Astrocyte (in vitro differentiated cells and primary cell): ENCODE data around the gene PHLPP2. TPM values are rescaled to one million over a fixed set of nuclear protein-coding genes. Genes with fewer than 3 reads are reported as not detected.
"Not testable (repeated sequence)": the region's sequence is repeated elsewhere in the genome, so short reads cannot be mapped to it uniquely, and the experiment has no call there.

Experiments
- DNase-seq: peaks from one replicate; pipeline ENCODE4 v3.0.0-alpha.2; 2010; ENCODE audit warnings: low read depth
- FAIRE-seq: peaks from 2 replicates; lab custom pipeline; 2011; peaks lifted over from hg19 to GRCh38; lab: Jason Lieb, UNC
- H2AFZ ChIP-seq: 2 replicates; pipeline ENCODE4 v1.6.0; 2012; ENCODE audit warnings: low read depth, low read length, inconsistent platforms
- H3K27ac ChIP-seq: 2 replicates; pipeline ENCODE4 v1.5.1; 2011; ENCODE audit warnings: low read depth, low read length, inconsistent platforms
- H3K27me3 ChIP-seq: 2 replicates; pipeline ENCODE4 v1.6.0; 2011; ENCODE audit warnings: low read length, inconsistent platforms; ENCODE audit not compliant: insufficient read depth
- H3K36me3 ChIP-seq: 2 replicates; pipeline ENCODE4 v1.5.1; 2011; ENCODE audit warnings: low read length, inconsistent platforms; ENCODE audit not compliant: insufficient read depth
- H3K4me1 ChIP-seq: 2 replicates; pipeline ENCODE4 v1.5.1; 2011; ENCODE audit warnings: low read length, inconsistent platforms; ENCODE audit not compliant: insufficient read depth
- H3K4me2 ChIP-seq: 2 replicates; pipeline ENCODE4 v1.6.0; 2012; ENCODE audit warnings: low read length, inconsistent platforms
- H3K4me3 ChIP-seq: 2 replicates; pipeline ENCODE4 v1.5.1; 2011; ENCODE audit warnings: low read depth, mild to moderate bottlenecking, low read length, inconsistent platforms; ENCODE audit not compliant: insufficient read depth
- H3K79me2 ChIP-seq: 2 replicates; pipeline ENCODE4 v1.6.0; 2012; ENCODE audit warnings: mild to moderate bottlenecking, low read length, inconsistent platforms; ENCODE audit not compliant: insufficient read depth
- H3K9ac ChIP-seq: 2 replicates; pipeline ENCODE4 v1.6.0; 2012; ENCODE audit warnings: mild to moderate bottlenecking, low read length, inconsistent platforms
- H3K9me3 ChIP-seq: 2 replicates; pipeline ENCODE4 v1.5.1; 2012; ENCODE audit warnings: low read depth, mild to moderate bottlenecking, low read length, inconsistent platforms; ENCODE audit not compliant: insufficient read depth
- H4K20me1 ChIP-seq: 2 replicates; pipeline ENCODE4 v1.6.0; 2012; ENCODE audit warnings: low read length, inconsistent platforms; ENCODE audit not compliant: insufficient read depth
- H3K27ac Mint-ChIP-seq: one replicate; pipeline ENCODE4 v1.8.0; 2021; ENCODE audit warnings: mild to moderate bottlenecking, mixed read lengths; ENCODE audit not compliant: unreplicated experiment
- H3K27me3 Mint-ChIP-seq: one replicate; pipeline ENCODE4 v1.8.0; 2021; ENCODE audit warnings: low read depth, mixed read lengths; ENCODE audit not compliant: unreplicated experiment
- H3K36me3 Mint-ChIP-seq: one replicate; pipeline ENCODE4 v1.8.0; 2021; ENCODE audit warnings: low read depth, mixed read lengths; ENCODE audit not compliant: unreplicated experiment
- H3K4me1 Mint-ChIP-seq: one replicate; pipeline ENCODE4 v1.8.0; 2021; ENCODE audit warnings: low read depth, mixed read lengths; ENCODE audit not compliant: unreplicated experiment
- H3K4me3 Mint-ChIP-seq: one replicate; pipeline ENCODE4 v1.8.0; 2021; ENCODE audit warnings: mild to moderate bottlenecking, moderate library complexity, mixed read lengths; ENCODE audit not compliant: unreplicated experiment
- H3K9me3 Mint-ChIP-seq: one replicate; pipeline ENCODE4 v1.8.0; 2021; ENCODE audit warnings: mild to moderate bottlenecking, mixed read lengths; ENCODE audit not compliant: unreplicated experiment
- EZH2 ChIP-seq: IDR thresholded peaks from 2 replicates; pipeline ENCODE4 v1.6.1; 2012; ENCODE audit warnings: mild to moderate bottlenecking, low read length, inconsistent platforms; ENCODE audit not compliant: insufficient read depth
- total RNA-seq: library from RNA; stranded (reverse); gene quantifications from 2 replicates; pipeline ENCODE4 v1.2.1, GENCODE V29; 2021
- TF ChIP-seq, protein P1 (sequence below): IDR thresholded peaks from 2 replicates; pipeline ENCODE4 v1.5.1; 2011; ENCODE audit warnings: low read depth, mild to moderate bottlenecking, inconsistent platforms, low read length, moderate library complexity; ENCODE audit not compliant: insufficient read depth

PHLPP2 gene
- total RNA-seq, 1 donor from 2014 or later: 5.4 TPM

DNA sequence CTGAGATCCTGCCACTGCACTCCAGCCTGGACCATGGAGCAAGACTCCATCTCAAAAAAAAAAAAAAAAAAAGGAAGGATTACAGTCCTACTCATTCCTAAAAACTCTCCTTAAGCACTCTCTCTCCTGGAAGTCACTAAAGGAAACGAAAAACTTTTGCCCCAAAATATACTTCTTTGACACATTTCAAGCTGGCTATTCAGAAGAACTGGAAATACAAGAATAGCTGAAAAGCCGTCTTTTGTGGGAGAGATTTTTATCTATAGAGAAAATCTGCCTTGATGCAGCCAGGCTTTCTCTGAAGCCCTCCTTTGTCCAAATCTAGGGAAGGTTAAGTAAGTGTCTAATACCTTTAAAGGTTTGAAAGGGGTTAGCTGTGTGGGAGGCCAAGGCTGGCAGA, 115.4 kb downstream of the PHLPP2 start:
- DNase-seq: no peak
- Histone ChIP-seq H3K9ac (no peak overlapping the region), H3K79me2 (no peaks in the 10 kb centered on the region), H3K4me3 (no peak overlapping the region), H3K27me3 (peaks cover 2% of the 10 kb centered on the region), H3K27ac (no peak overlapping the region), H4K20me1 (no peaks in the 10 kb centered on the region), H3K9me3 (no peaks in the 10 kb centered on the region), H3K36me3 (no peaks in the 10 kb centered on the region), H3K4me1 (peaks cover 3% of the 10 kb centered on the region), H2AFZ (no peak overlapping the region), H3K4me2 (no peak overlapping the region)
- Mint-ChIP-seq H3K27ac (no peak overlapping the region), H3K36me3 (no peaks in the 10 kb centered on the region), H3K9me3 (no peaks in the 10 kb centered on the region), H3K4me1 (peaks cover 14% of the 10 kb centered on the region), H3K4me3 (no peak overlapping the region), H3K27me3 (peaks cover under 1% of the 10 kb centered on the region)
- FAIRE-seq: no peak
- TF ChIP-seq, protein P1, sequence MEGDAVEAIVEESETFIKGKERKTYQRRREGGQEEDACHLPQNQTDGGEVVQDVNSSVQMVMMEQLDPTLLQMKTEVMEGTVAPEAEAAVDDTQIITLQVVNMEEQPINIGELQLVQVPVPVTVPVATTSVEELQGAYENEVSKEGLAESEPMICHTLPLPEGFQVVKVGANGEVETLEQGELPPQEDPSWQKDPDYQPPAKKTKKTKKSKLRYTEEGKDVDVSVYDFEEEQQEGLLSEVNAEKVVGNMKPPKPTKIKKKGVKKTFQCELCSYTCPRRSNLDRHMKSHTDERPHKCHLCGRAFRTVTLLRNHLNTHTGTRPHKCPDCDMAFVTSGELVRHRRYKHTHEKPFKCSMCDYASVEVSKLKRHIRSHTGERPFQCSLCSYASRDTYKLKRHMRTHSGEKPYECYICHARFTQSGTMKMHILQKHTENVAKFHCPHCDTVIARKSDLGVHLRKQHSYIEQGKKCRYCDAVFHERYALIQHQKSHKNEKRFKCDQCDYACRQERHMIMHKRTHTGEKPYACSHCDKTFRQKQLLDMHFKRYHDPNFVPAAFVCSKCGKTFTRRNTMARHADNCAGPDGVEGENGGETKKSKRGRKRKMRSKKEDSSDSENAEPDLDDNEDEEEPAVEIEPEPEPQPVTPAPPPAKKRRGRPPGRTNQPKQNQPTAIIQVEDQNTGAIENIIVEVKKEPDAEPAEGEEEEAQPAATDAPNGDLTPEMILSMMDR: no peak
- TF ChIP-seq EZH2: no peak

DNA sequence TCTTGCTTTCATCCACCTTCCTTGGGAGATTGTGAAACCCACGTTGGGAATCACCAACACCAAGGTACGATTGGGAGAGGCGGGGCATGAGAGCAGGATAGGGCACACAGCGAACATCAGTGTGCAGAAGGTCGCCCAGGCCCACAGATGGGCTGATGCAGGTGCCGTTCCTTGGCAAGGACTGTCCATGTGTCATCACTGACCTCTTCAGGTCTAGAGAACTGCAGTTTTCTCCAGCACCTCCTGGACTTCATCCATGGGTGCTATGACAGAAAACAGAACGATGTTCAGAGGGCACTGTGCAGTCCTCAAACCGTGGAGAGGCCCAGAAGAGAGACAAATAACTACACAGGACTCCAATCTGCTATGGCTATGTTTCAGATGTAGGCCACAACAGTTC, 123.7 kb downstream of the PHLPP2 start:
- Histone ChIP-seq H3K4me1 (no peaks in the 10 kb centered on the region), H3K27ac (no peak overlapping the region), H3K9ac (no peak overlapping the region), H3K4me2 (no peak overlapping the region), H3K36me3 (no peaks in the 10 kb centered on the region), H3K79me2 (no peaks in the 10 kb centered on the region), H3K9me3 (no peaks in the 10 kb centered on the region), H2AFZ (no peak overlapping the region), H4K20me1 (no peaks in the 10 kb centered on the region), H3K4me3 (no peak overlapping the region), H3K27me3 (no peaks in the 10 kb centered on the region)
- H3K27ac Mint-ChIP-seq: peak overlapping the region; percentile 41
- no peak overlapping the region for H3K4me3 Mint-ChIP-seq
- H3K4me1 Mint-ChIP-seq: peaks cover 2% of the 10 kb centered on the region
- no peaks in the 10 kb centered on the region for H3K36me3 Mint-ChIP-seq
- no peak for FAIRE-seq
- no peak for DNase-seq
- peaks cover 9% of the 10 kb centered on the region for H3K27me3 Mint-ChIP-seq
- no peaks in the 10 kb centered on the region for H3K9me3 Mint-ChIP-seq
- no peak for TF ChIP-seq EZH2
- TF ChIP-seq, protein P1: no peak

DNA sequence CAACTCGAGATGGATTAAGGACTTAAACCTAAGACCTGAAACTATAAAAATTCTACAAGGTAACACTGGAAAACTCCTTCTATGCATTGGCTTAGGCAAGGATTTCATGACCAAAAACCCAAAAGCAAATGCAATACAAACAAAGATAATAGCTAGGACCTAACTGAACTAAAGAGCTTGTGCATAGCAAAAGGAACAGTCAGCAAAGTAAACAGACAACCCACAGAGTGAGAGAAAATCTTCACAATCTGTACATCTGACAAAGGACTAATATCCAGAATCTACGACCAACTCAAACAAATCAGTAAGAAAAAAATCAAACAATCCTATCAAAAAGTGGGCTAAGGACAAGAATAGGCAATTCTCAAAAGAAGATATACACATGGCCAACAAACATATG, 126.1 kb downstream of the PHLPP2 start:
- H3K4me3 Mint-ChIP-seq, H3K4me1 Mint-ChIP-seq, H3K27ac Mint-ChIP-seq, H3K27me3 Mint-ChIP-seq, H3K36me3 Mint-ChIP-seq, H3K9ac ChIP-seq, H3K9me3 Mint-ChIP-seq, H3K9me3 ChIP-seq, H3K27ac ChIP-seq, FAIRE-seq, H3K79me2 ChIP-seq, H3K36me3 ChIP-seq, H2AFZ ChIP-seq, H3K4me3 ChIP-seq, H4K20me1 ChIP-seq, H3K4me1 ChIP-seq, DNase-seq, H3K27me3 ChIP-seq, H3K4me2 ChIP-seq: not testable (repeated sequence)

DNA sequence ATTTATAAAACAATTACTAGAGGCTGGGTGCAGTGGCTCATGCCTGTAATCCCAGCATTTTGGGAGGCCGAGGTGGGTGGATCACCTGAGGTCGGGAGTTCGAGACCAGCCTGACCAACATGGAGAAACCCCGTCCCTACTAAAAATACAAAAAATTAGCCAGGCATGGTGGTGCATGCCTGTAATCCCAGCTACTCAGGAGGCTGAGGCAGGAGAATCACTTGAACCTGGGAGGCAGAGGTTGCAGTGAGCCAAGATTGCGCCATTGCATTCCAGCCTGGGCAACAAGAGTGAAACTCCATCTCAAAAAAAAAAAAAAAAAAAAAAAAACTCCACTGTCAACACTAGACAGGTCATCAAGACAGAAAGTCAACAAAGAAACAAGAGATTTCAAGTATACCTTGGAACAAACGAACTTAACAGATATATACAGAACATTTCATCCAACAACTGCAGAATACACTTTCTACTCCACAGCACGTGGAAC, 129.1 kb downstream of the PHLPP2 start:
- H3K36me3 Mint-ChIP-seq, H3K4me1 ChIP-seq, H3K9me3 ChIP-seq, H3K4me2 ChIP-seq, DNase-seq, H3K79me2 ChIP-seq, H3K4me1 Mint-ChIP-seq, H3K27me3 ChIP-seq, H3K27ac ChIP-seq, H4K20me1 ChIP-seq, H3K27ac Mint-ChIP-seq, H3K4me3 ChIP-seq, H3K36me3 ChIP-seq, H2AFZ ChIP-seq, H3K4me3 Mint-ChIP-seq, H3K9ac ChIP-seq, H3K9me3 Mint-ChIP-seq, FAIRE-seq: not testable (repeated sequence)
- peaks cover 23% of the 10 kb centered on the region for H3K27me3 Mint-ChIP-seq
